Fibroblast of mammary gland (primary cell): ENCODE measurements around the gene MCM5.

Source experiments
- DNase-seq: peaks from one replicate; pipeline ENCODE4 v3.0.0-alpha.2; 2010; ENCODE audit warnings: low read depth
- H3K4me3 ChIP-seq: 2 replicates; pipeline ENCODE4 v1.5.1; 2011; ENCODE audit warnings: low read depth, mild to moderate bottlenecking, low read length, moderate library complexity; ENCODE audit not compliant: control insufficient read depth
- CTCF ChIP-seq: conservative IDR thresholded peaks from 2 replicates; pipeline ENCODE4 v1.5.1; 2011; ENCODE audit warnings: low read depth, low read length, inconsistent platforms; ENCODE audit not compliant: control insufficient read depth, insufficient read depth

MCM5 gene

GRCh38 chr22:35378621-35379020, 21.3 kb upstream of the MCM5 start:
- no peak for TF ChIP-seq CTCF
- no peak overlapping the region for H3K4me3 ChIP-seq

GRCh38 chr22:35379146-35379993, 20.6 kb upstream of the MCM5 start:
- TF ChIP-seq CTCF, result no peak
- DNase-seq, result no peak
- no peak overlapping the region for H3K4me3 ChIP-seq

More at GRCh38 chr22:35378621-35379020, 21.3 kb upstream of the MCM5 start:
- DNase-seq, result no peak

GRCh38 chr22:35380013-35380412, 19.9 kb upstream of the MCM5 start:
- no peak for TF ChIP-seq CTCF
- DNase-seq, result peak; percentile 75
- no peak overlapping the region for H3K4me3 ChIP-seq

- H3K4me3 ChIP-seq, result peak within 1 kb of the TSS; percentile 90
- TF ChIP-seq CTCF, result no peak
- peak; percentile 85 for DNase-seq
These were observed 19.2 kb upstream of the MCM5 start, which contains the start of gene HMOX1 for GRCh38 chr22:35380537-35381423. Gene HMOX1, plus strand, starts transcription at chr22:35381096. Its CDS starts 78 bp downstream, at chr22:35381174.

- no peak for DNase-seq
- no peak for TF ChIP-seq CTCF
- H3K4me3 ChIP-seq, result peak overlapping the region; percentile 90
These were observed 18.4 kb upstream of the MCM5 start for GRCh38 chr22:35381424-35382009.

GRCh38 chr22:35383679-35384071, 16.3 kb upstream of the MCM5 start:
- no peak for DNase-seq
- H3K4me3 ChIP-seq, result no peak overlapping the region
- no peak for TF ChIP-seq CTCF
